Measurements from ENCODE around the gene EIF4A2. TPM values are rescaled to one million over a fixed set of nuclear protein-coding genes. Genes with fewer than 3 reads are reported as not detected.

Gene EIF4A2
- polyA plus RNA-seq, 1 of the 3 experiments (the other 2 are of a cell fraction) = 270 TPM

DNA sequence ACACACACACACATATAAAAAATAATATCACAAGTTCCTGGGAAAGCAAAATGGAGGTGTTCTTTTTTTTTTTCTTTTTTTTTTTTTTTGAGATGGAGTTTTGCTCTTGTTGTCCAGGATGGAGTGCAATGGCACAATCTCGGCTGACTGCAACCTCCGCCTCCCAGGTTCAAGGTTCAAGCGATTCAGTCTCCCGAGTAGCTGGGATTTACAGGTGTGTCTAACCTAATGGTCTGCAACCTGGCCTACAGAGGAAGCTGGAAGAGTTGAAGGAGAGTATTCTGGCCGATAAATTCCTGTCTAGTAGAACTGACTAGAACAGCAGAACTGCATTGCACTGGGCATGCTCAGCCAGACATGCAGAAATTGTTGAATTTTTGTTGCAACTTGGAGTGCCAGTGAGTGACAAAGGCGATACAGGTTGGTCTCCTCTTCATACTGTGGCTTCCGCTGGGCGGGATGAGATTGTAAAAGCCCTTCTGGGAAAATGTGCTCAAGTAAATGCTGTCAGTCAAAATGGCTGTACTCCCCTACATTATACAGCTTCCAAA lies 22.4 kb upstream of the EIF4A2 start:
- no peaks in the 10 kb centered on the region for H3K9me3 ChIP-seq
- no peaks in the 10 kb centered on the region; the same call in 1 of the 2 replicates for H3K27me3 ChIP-seq (ENCODE audit: insufficient read depth)
- no peak overlapping the region for H3K4me3 ChIP-seq (ENCODE audit: low read depth in 2 of 2, low read length in 1 of 2)
- no peaks in the 10 kb centered on the region for H3K4me1 ChIP-seq (ENCODE audit: control insufficient read depth in 1 of 2, insufficient read depth in 2 of 2, low read depth in 1 of 2, low read length in 1 of 2)
- H3K9me2 ChIP-seq = no peaks in the 10 kb centered on the region
- H2AFZ ChIP-seq (ENCODE audit: low read depth) = no peak overlapping the region
- no peak overlapping the region for H3K9ac ChIP-seq
- H3F3A ChIP-seq (replicated peaks; ENCODE audit: insufficient read depth) = no peaks in the 10 kb centered on the region
- 81% methylated on average over 8 of the region's 8 CpGs for WGBS (ENCODE audit: low lambda C conversion rate)
- H3K36me3 ChIP-seq (replicated peaks in 1 of 2; ENCODE audit: control insufficient read depth in 1 of 2, insufficient read depth in 2 of 2, low read length in 1 of 2) = no peaks in the 10 kb centered on the region
- H3K27ac ChIP-seq (ENCODE audit: low read depth in 2 of 2, low read length in 1 of 2) = no peak overlapping the region
- H3K79me2 ChIP-seq (ENCODE audit: insufficient read depth) = no peaks in the 10 kb centered on the region
- no peak overlapping the region for H3K4me2 ChIP-seq
- CTCF ChIA-PET = no interaction called here
- TF ChIP-seq RXRA (IDR thresholded peaks at IDR 0.05; ENCODE audit: borderline replicate concordance, low read depth) (no peak), ELF1 (IDR thresholded peaks at IDR 0.05) (no peak), TEAD4 (IDR thresholded peaks at IDR 0.05; ENCODE audit: borderline replicate concordance, insufficient read depth) (no peak), NFIC (IDR thresholded peaks at IDR 0.05; ENCODE audit: borderline replicate concordance) (no peak)
- TF ChIP-seq, protein P1, sequence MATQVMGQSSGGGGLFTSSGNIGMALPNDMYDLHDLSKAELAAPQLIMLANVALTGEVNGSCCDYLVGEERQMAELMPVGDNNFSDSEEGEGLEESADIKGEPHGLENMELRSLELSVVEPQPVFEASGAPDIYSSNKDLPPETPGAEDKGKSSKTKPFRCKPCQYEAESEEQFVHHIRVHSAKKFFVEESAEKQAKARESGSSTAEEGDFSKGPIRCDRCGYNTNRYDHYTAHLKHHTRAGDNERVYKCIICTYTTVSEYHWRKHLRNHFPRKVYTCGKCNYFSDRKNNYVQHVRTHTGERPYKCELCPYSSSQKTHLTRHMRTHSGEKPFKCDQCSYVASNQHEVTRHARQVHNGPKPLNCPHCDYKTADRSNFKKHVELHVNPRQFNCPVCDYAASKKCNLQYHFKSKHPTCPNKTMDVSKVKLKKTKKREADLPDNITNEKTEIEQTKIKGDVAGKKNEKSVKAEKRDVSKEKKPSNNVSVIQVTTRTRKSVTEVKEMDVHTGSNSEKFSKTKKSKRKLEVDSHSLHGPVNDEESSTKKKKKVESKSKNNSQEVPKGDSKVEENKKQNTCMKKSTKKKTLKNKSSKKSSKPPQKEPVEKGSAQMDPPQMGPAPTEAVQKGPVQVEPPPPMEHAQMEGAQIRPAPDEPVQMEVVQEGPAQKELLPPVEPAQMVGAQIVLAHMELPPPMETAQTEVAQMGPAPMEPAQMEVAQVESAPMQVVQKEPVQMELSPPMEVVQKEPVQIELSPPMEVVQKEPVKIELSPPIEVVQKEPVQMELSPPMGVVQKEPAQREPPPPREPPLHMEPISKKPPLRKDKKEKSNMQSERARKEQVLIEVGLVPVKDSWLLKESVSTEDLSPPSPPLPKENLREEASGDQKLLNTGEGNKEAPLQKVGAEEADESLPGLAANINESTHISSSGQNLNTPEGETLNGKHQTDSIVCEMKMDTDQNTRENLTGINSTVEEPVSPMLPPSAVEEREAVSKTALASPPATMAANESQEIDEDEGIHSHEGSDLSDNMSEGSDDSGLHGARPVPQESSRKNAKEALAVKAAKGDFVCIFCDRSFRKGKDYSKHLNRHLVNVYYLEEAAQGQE (IDR thresholded peaks at IDR 0.05; ENCODE audit: low read depth, low read length) = no peak
- TF ChIP-seq, protein P2, sequence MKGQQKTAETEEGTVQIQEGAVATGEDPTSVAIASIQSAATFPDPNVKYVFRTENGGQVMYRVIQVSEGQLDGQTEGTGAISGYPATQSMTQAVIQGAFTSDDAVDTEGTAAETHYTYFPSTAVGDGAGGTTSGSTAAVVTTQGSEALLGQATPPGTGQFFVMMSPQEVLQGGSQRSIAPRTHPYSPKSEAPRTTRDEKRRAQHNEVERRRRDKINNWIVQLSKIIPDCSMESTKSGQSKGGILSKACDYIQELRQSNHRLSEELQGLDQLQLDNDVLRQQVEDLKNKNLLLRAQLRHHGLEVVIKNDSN (IDR thresholded peaks at IDR 0.05; ENCODE audit: borderline replicate concordance, low read depth) = no peak
- TF ChIP-seq, protein P3, sequence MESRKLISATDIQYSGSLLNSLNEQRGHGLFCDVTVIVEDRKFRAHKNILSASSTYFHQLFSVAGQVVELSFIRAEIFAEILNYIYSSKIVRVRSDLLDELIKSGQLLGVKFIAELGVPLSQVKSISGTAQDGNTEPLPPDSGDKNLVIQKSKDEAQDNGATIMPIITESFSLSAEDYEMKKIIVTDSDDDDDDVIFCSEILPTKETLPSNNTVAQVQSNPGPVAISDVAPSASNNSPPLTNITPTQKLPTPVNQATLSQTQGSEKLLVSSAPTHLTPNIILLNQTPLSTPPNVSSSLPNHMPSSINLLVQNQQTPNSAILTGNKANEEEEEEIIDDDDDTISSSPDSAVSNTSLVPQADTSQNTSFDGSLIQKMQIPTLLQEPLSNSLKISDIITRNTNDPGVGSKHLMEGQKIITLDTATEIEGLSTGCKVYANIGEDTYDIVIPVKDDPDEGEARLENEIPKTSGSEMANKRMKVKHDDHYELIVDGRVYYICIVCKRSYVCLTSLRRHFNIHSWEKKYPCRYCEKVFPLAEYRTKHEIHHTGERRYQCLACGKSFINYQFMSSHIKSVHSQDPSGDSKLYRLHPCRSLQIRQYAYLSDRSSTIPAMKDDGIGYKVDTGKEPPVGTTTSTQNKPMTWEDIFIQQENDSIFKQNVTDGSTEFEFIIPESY (IDR thresholded peaks at IDR 0.05; ENCODE audit: borderline replicate concordance, low read depth) = no peak
- TF ChIP-seq, protein P4, sequence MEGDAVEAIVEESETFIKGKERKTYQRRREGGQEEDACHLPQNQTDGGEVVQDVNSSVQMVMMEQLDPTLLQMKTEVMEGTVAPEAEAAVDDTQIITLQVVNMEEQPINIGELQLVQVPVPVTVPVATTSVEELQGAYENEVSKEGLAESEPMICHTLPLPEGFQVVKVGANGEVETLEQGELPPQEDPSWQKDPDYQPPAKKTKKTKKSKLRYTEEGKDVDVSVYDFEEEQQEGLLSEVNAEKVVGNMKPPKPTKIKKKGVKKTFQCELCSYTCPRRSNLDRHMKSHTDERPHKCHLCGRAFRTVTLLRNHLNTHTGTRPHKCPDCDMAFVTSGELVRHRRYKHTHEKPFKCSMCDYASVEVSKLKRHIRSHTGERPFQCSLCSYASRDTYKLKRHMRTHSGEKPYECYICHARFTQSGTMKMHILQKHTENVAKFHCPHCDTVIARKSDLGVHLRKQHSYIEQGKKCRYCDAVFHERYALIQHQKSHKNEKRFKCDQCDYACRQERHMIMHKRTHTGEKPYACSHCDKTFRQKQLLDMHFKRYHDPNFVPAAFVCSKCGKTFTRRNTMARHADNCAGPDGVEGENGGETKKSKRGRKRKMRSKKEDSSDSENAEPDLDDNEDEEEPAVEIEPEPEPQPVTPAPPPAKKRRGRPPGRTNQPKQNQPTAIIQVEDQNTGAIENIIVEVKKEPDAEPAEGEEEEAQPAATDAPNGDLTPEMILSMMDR (IDR thresholded peaks at IDR 0.05) = no peak
- TF ChIP-seq, protein P5, sequence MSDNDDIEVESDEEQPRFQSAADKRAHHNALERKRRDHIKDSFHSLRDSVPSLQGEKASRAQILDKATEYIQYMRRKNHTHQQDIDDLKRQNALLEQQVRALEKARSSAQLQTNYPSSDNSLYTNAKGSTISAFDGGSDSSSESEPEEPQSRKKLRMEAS (IDR thresholded peaks at IDR 0.05; ENCODE audit: low read depth) = no peak
- DNase-seq = no peak
- POLR2A ChIA-PET = no interaction called here
- H4K20me1 ChIP-seq (ENCODE audit: insufficient read depth) = no peaks in the 10 kb centered on the region
